ENCODE measurements around the gene MORN1. TPM values are rescaled to one million over a fixed set of nuclear protein-coding genes. Genes with fewer than 3 reads are reported as not detected.

MORN1 gene
- total RNA-seq, 1 donor from 2014 or later: 10.8 TPM

GRCh38 chr1:2339206-2340085 lies 51.9 kb downstream of the MORN1 start:
- Mint-ChIP-seq H3K9me3 (ENCODE audit: unreplicated experiment) (peaks cover 3% of the 10 kb centered on the region), H3K27me3 (ENCODE audit: unreplicated experiment) (peaks cover 4% of the 10 kb centered on the region), H3K4me1 (ENCODE audit: low read depth, unreplicated experiment) (peaks cover 2% of the 10 kb centered on the region), H3K4me3 (ENCODE audit: unreplicated experiment) (no peak overlapping the region), H3K27ac (ENCODE audit: unreplicated experiment) (no peak overlapping the region), H3K36me3 (ENCODE audit: unreplicated experiment) (no peaks in the 10 kb centered on the region)
- DNase-seq: peak; percentile 14
- no peak for TF ChIP-seq CTCF (IDR thresholded peaks at IDR 0.05; ENCODE audit: partially characterized antibody, unreplicated experiment)

DNA sequence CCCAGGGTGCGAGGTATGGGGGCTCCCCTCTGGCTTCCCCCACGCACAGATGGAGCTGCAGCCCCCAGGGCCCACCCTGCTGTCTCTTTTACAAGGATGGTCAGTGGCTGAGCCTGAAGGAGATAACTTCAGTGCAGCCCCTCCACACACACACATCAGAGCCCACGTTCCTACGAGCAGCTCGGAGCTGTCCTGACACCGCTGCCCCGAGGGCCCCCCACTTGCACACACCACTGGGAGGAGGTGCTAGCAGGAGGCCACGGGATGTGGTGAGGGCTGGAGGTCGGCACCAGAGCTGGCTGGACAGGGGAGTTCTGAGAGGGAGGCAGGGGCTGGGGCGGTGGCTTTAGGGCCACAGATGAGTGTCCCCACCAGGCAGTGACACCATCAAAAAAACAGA lies 53.9 kb downstream of the MORN1 start:
- peaks cover 3% of the 10 kb centered on the region for H3K9me3 Mint-ChIP-seq (ENCODE audit: unreplicated experiment)
- DNase-seq: no peak
- peaks cover 2% of the 10 kb centered on the region for H3K4me1 Mint-ChIP-seq (ENCODE audit: low read depth, unreplicated experiment)
- no peak overlapping the region for H3K4me3 Mint-ChIP-seq (ENCODE audit: unreplicated experiment)
- no peaks in the 10 kb centered on the region for H3K36me3 Mint-ChIP-seq (ENCODE audit: unreplicated experiment)
- H3K27me3 Mint-ChIP-seq (ENCODE audit: unreplicated experiment): peaks cover 8% of the 10 kb centered on the region
- H3K27ac Mint-ChIP-seq (ENCODE audit: unreplicated experiment): no peak overlapping the region
- TF ChIP-seq CTCF (IDR thresholded peaks at IDR 0.05; ENCODE audit: partially characterized antibody, unreplicated experiment): no peak

DNA sequence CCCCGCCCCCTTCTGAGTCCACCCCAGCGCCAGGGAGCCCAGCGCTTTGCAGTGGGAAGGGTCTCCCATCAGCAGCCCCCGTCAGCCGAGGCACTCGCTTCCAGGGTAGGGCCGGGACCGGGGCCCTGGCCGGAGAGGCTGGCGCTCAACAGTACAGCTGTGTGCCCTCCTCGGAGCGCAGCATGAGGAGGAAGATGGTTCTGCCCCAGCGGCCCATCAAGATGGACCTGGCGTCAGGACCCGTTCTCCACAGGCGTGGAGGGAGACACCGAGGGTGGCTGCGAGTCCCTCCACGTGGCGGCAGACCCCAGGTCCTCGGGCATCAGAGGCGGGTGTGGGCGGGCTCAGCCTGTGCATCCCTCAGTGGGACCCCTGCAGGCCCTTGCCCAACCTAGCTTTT lies 54.3 kb downstream of the MORN1 start:
- H3K27me3 Mint-ChIP-seq (ENCODE audit: unreplicated experiment): peaks cover 8% of the 10 kb centered on the region
- H3K9me3 Mint-ChIP-seq (ENCODE audit: unreplicated experiment): peaks cover 3% of the 10 kb centered on the region
- no peak overlapping the region for H3K4me3 Mint-ChIP-seq (ENCODE audit: unreplicated experiment)
- no peak for DNase-seq
- H3K4me1 Mint-ChIP-seq (ENCODE audit: low read depth, unreplicated experiment): peaks cover 2% of the 10 kb centered on the region
- H3K36me3 Mint-ChIP-seq (ENCODE audit: unreplicated experiment): no peaks in the 10 kb centered on the region
- no peak for TF ChIP-seq CTCF (IDR thresholded peaks at IDR 0.05; ENCODE audit: partially characterized antibody, unreplicated experiment)
- H3K27ac Mint-ChIP-seq (ENCODE audit: unreplicated experiment): no peak overlapping the region

DNA sequence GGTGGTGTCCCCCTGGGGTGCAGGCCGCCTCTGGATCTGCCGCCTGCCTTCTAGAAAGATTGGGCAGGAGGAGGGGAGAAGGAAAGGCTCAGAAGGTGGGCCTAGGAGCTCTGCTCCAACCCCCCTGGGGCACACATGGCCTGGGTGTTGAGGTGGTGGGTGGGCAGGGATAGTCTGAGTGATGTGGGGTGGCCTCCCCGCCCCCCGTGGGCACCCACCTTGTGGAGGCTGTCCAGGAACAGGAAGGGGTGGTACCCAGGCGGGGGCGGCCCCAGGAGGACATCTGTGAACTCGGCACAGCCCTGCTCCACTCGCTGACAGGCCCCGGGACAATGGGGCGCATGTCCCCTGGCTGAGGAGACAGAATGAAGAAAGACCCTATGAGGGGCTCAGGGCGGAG lies 54.9 kb downstream of the MORN1 start:
- H3K9me3 Mint-ChIP-seq (ENCODE audit: unreplicated experiment): peaks cover 3% of the 10 kb centered on the region
- no peak for DNase-seq
- H3K4me1 Mint-ChIP-seq (ENCODE audit: low read depth, unreplicated experiment): peaks cover 2% of the 10 kb centered on the region
- H3K4me3 Mint-ChIP-seq (ENCODE audit: unreplicated experiment): no peak overlapping the region
- H3K27ac Mint-ChIP-seq (ENCODE audit: unreplicated experiment): no peak overlapping the region
- no peak for TF ChIP-seq CTCF (IDR thresholded peaks at IDR 0.05; ENCODE audit: partially characterized antibody, unreplicated experiment)
- peaks cover 8% of the 10 kb centered on the region for H3K27me3 Mint-ChIP-seq (ENCODE audit: unreplicated experiment)
- no peaks in the 10 kb centered on the region for H3K36me3 Mint-ChIP-seq (ENCODE audit: unreplicated experiment)

- H3K4me3 Mint-ChIP-seq (ENCODE audit: unreplicated experiment): no peak overlapping the region
Observed at GRCh38 chr1:2335721-2336455, 55.5 kb downstream of the MORN1 start.

More at GRCh38 chr1:2335721-2336455, 55.5 kb downstream of the MORN1 start:
- peaks cover 2% of the 10 kb centered on the region for H3K4me1 Mint-ChIP-seq (ENCODE audit: low read depth, unreplicated experiment)
- H3K27ac Mint-ChIP-seq (ENCODE audit: unreplicated experiment): no peak overlapping the region
- peaks cover 8% of the 10 kb centered on the region for H3K27me3 Mint-ChIP-seq (ENCODE audit: unreplicated experiment)
- no peak for DNase-seq
- TF ChIP-seq CTCF (IDR thresholded peaks at IDR 0.05; ENCODE audit: partially characterized antibody, unreplicated experiment): no peak
- H3K36me3 Mint-ChIP-seq (ENCODE audit: unreplicated experiment): no peaks in the 10 kb centered on the region
- peaks cover 3% of the 10 kb centered on the region for H3K9me3 Mint-ChIP-seq (ENCODE audit: unreplicated experiment)
